Measurements from ENCODE around the gene DNM3.

DNA sequence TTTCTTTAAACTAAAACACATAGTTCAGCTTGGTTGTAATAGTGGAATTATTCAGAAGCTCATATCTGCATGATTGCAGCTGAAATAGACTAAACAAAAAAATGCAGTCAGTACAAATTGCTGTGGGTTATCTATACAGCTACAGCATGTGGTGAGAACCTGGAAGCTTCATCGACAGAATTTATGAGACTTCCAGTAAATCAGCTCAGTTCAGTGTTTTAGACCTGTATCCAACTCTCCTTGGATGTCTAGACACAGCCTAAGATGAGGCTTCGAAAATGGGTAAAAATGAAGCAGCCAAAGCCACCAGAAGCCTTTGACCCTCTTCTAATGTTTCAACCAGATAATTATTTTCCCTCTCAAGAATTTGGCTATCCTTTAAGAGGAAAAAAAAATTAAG is 452.1 kb downstream of the DNM3 start:
- no peak for TF ChIP-seq POLR2A (IDR thresholded peaks at IDR 0.05)
- TF ChIP-seq, protein P1, sequence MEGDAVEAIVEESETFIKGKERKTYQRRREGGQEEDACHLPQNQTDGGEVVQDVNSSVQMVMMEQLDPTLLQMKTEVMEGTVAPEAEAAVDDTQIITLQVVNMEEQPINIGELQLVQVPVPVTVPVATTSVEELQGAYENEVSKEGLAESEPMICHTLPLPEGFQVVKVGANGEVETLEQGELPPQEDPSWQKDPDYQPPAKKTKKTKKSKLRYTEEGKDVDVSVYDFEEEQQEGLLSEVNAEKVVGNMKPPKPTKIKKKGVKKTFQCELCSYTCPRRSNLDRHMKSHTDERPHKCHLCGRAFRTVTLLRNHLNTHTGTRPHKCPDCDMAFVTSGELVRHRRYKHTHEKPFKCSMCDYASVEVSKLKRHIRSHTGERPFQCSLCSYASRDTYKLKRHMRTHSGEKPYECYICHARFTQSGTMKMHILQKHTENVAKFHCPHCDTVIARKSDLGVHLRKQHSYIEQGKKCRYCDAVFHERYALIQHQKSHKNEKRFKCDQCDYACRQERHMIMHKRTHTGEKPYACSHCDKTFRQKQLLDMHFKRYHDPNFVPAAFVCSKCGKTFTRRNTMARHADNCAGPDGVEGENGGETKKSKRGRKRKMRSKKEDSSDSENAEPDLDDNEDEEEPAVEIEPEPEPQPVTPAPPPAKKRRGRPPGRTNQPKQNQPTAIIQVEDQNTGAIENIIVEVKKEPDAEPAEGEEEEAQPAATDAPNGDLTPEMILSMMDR (IDR thresholded peaks at IDR 0.05) = no peak
